Measurements from ENCODE around the gene ACR.

Gene ACR

GRCh38 chr22:50720301-50721256 is 17.4 kb upstream of the ACR start:
- H3K36me3 Mint-ChIP-seq (ENCODE audit: low read depth): no peaks in the 10 kb centered on the region
- H3K27ac Mint-ChIP-seq: no peak overlapping the region
- H3K27me3 Mint-ChIP-seq: no peaks in the 10 kb centered on the region
- no peak overlapping the region for H3K4me3 Mint-ChIP-seq
- no peaks in the 10 kb centered on the region for H3K9me3 Mint-ChIP-seq
- no peaks in the 10 kb centered on the region for H3K4me1 Mint-ChIP-seq (ENCODE audit: low read depth)

- Mint-ChIP-seq H3K36me3 (ENCODE audit: low read depth) (no peaks in the 10 kb centered on the region), H3K27me3 (no peaks in the 10 kb centered on the region), H3K27ac (no peak overlapping the region), H3K9me3 (no peaks in the 10 kb centered on the region), H3K4me3 (no peak overlapping the region), H3K4me1 (ENCODE audit: low read depth) (no peaks in the 10 kb centered on the region)
Measured at GRCh38 chr22:50721257-50721844, 16.7 kb upstream of the ACR start.

- Mint-ChIP-seq H3K9me3 (no peaks in the 10 kb centered on the region), H3K4me3 (no peak overlapping the region), H3K27me3 (no peaks in the 10 kb centered on the region), H3K36me3 (ENCODE audit: low read depth) (no peaks in the 10 kb centered on the region), H3K27ac (no peak overlapping the region), H3K4me1 (ENCODE audit: low read depth) (no peaks in the 10 kb centered on the region)
Measured at GRCh38 chr22:50722048-50722701, 15.8 kb upstream of the ACR start.

GRCh38 chr22:50722716-50723428 is 15.1 kb upstream of the ACR start:
- Mint-ChIP-seq H3K27ac (no peak overlapping the region), H3K4me1 (ENCODE audit: low read depth) (no peaks in the 10 kb centered on the region), H3K9me3 (no peaks in the 10 kb centered on the region), H3K4me3 (no peak overlapping the region), H3K27me3 (no peaks in the 10 kb centered on the region), H3K36me3 (ENCODE audit: low read depth) (no peaks in the 10 kb centered on the region)

- Mint-ChIP-seq H3K36me3 (ENCODE audit: low read depth) (no peaks in the 10 kb centered on the region), H3K4me3 (no peak overlapping the region), H3K4me1 (ENCODE audit: low read depth) (no peaks in the 10 kb centered on the region), H3K27me3 (no peaks in the 10 kb centered on the region), H3K27ac (no peak overlapping the region), H3K9me3 (no peaks in the 10 kb centered on the region)
Measured at GRCh38 chr22:50723991-50724390, 14.0 kb upstream of the ACR start.

GRCh38 chr22:50724616-50725015 is 13.4 kb upstream of the ACR start:
- no peaks in the 10 kb centered on the region for H3K27me3 Mint-ChIP-seq
- H3K4me1 Mint-ChIP-seq (ENCODE audit: low read depth): no peaks in the 10 kb centered on the region
- H3K27ac Mint-ChIP-seq: no peak overlapping the region
- no peaks in the 10 kb centered on the region for H3K9me3 Mint-ChIP-seq
- H3K36me3 Mint-ChIP-seq (ENCODE audit: low read depth): no peaks in the 10 kb centered on the region
- H3K4me3 Mint-ChIP-seq: no peak overlapping the region

- H3K4me3 Mint-ChIP-seq: no peak overlapping the region
- H3K9me3 Mint-ChIP-seq: no peaks in the 10 kb centered on the region
- H3K27ac Mint-ChIP-seq: no peak overlapping the region
- H3K27me3 Mint-ChIP-seq: no peaks in the 10 kb centered on the region
- no peaks in the 10 kb centered on the region for H3K4me1 Mint-ChIP-seq (ENCODE audit: low read depth)
- H3K36me3 Mint-ChIP-seq (ENCODE audit: low read depth): no peaks in the 10 kb centered on the region
Measured at GRCh38 chr22:50725597-50725996, 12.4 kb upstream of the ACR start.

GRCh38 chr22:50726643-50727340 is 11.2 kb upstream of the ACR start:
- H3K27me3 Mint-ChIP-seq: no peaks in the 10 kb centered on the region
- no peak overlapping the region for H3K27ac Mint-ChIP-seq
- H3K9me3 Mint-ChIP-seq: no peaks in the 10 kb centered on the region
- no peaks in the 10 kb centered on the region for H3K36me3 Mint-ChIP-seq (ENCODE audit: low read depth)
- H3K4me3 Mint-ChIP-seq: no peak overlapping the region
- H3K4me1 Mint-ChIP-seq (ENCODE audit: low read depth): no peaks in the 10 kb centered on the region

- H3K36me3 Mint-ChIP-seq (ENCODE audit: low read depth): no peaks in the 10 kb centered on the region
- no peaks in the 10 kb centered on the region for H3K9me3 Mint-ChIP-seq
- no peak overlapping the region for H3K27ac Mint-ChIP-seq
- no peak overlapping the region for H3K4me3 Mint-ChIP-seq
- H3K27me3 Mint-ChIP-seq: no peaks in the 10 kb centered on the region
- H3K4me1 Mint-ChIP-seq (ENCODE audit: low read depth): no peaks in the 10 kb centered on the region
Measured at GRCh38 chr22:50727678-50728522, 10.1 kb upstream of the ACR start.

- no peak overlapping the region for H3K27ac Mint-ChIP-seq
- no peaks in the 10 kb centered on the region for H3K27me3 Mint-ChIP-seq
- no peaks in the 10 kb centered on the region for H3K4me1 Mint-ChIP-seq (ENCODE audit: low read depth)
- no peaks in the 10 kb centered on the region for H3K36me3 Mint-ChIP-seq (ENCODE audit: low read depth)
- no peak overlapping the region for H3K4me3 Mint-ChIP-seq
- no peaks in the 10 kb centered on the region for H3K9me3 Mint-ChIP-seq
Measured at GRCh38 chr22:50728523-50728931, 9.5 kb upstream of the ACR start.

GRCh38 chr22:50729391-50730012 is 8.5 kb upstream of the ACR start:
- Mint-ChIP-seq H3K4me3 (no peak overlapping the region), H3K27ac (no peak overlapping the region), H3K27me3 (no peaks in the 10 kb centered on the region)

GRCh38 chr22:50730013-50730891 is 7.8 kb upstream of the ACR start:
- no peaks in the 10 kb centered on the region for H3K9me3 Mint-ChIP-seq
- H3K27ac Mint-ChIP-seq: no peak overlapping the region
- no peaks in the 10 kb centered on the region for H3K36me3 Mint-ChIP-seq (ENCODE audit: low read depth)
- H3K4me1 Mint-ChIP-seq (ENCODE audit: low read depth): no peaks in the 10 kb centered on the region
- H3K27me3 Mint-ChIP-seq: no peaks in the 10 kb centered on the region
- no peak overlapping the region for H3K4me3 Mint-ChIP-seq

More at GRCh38 chr22:50729391-50730012, 8.5 kb upstream of the ACR start:
- Mint-ChIP-seq H3K9me3 (no peaks in the 10 kb centered on the region), H3K36me3 (ENCODE audit: low read depth) (no peaks in the 10 kb centered on the region), H3K4me1 (ENCODE audit: low read depth) (no peaks in the 10 kb centered on the region)

All from stimulated activated naive CD8-positive, alpha-beta T cell treated with anti-CD3 and anti-CD28 coated beads, Interleukin-15, Interleukin-2, amounts not matched to agents 100 ng/mL and 50 ng/mL, for 24 hours (primary cell).